ENCODE data around the gene RACK1.

DNA sequence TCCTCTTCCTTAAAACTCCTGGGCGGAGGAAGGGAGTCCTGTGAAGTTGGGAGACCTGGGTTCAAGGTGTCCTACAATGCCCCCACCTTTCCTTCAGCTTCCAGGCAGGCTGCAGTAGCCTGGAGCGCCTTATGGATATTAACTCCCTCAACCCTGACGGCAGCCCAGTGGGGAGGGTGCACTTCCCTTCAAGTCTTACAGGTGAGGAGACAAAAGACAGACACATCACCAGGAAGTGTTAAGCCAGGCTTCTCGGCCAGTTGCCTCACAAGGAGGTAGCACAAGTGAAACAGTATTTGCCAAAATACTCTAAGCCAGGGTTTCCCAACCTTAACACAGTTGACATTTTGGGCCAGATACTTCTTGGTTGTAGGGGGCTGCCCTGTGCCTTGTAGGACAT, 42.9 kb downstream of the RACK1 start:
- no peak for TF ChIP-seq EHF (CRISPR knock-in tag; IDR thresholded peaks at IDR 0.05)
- TF ChIP-seq, protein P1, sequence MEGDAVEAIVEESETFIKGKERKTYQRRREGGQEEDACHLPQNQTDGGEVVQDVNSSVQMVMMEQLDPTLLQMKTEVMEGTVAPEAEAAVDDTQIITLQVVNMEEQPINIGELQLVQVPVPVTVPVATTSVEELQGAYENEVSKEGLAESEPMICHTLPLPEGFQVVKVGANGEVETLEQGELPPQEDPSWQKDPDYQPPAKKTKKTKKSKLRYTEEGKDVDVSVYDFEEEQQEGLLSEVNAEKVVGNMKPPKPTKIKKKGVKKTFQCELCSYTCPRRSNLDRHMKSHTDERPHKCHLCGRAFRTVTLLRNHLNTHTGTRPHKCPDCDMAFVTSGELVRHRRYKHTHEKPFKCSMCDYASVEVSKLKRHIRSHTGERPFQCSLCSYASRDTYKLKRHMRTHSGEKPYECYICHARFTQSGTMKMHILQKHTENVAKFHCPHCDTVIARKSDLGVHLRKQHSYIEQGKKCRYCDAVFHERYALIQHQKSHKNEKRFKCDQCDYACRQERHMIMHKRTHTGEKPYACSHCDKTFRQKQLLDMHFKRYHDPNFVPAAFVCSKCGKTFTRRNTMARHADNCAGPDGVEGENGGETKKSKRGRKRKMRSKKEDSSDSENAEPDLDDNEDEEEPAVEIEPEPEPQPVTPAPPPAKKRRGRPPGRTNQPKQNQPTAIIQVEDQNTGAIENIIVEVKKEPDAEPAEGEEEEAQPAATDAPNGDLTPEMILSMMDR (IDR thresholded peaks at IDR 0.05): no peak
- TF ChIP-seq CHD2 (IDR thresholded peaks at IDR 0.05; ENCODE audit: low read length, partially characterized antibody): no peak
- TF ChIP-seq RCOR1 (IDR thresholded peaks at IDR 0.05; ENCODE audit: low read depth, low read length): no peak
- no peak for TF ChIP-seq EP300 (IDR thresholded peaks at IDR 0.05)
- TF ChIP-seq ESRRA (IDR thresholded peaks at IDR 0.05; ENCODE audit: borderline replicate concordance, low read length): no peak
- TF ChIP-seq MAZ (IDR thresholded peaks at IDR 0.05; ENCODE audit: borderline replicate concordance, low read depth, low read length): no peak
- TF ChIP-seq POLR2A (IDR thresholded peaks at IDR 0.05; ENCODE audit: low read length): no peak
- TF ChIP-seq, protein P2, sequence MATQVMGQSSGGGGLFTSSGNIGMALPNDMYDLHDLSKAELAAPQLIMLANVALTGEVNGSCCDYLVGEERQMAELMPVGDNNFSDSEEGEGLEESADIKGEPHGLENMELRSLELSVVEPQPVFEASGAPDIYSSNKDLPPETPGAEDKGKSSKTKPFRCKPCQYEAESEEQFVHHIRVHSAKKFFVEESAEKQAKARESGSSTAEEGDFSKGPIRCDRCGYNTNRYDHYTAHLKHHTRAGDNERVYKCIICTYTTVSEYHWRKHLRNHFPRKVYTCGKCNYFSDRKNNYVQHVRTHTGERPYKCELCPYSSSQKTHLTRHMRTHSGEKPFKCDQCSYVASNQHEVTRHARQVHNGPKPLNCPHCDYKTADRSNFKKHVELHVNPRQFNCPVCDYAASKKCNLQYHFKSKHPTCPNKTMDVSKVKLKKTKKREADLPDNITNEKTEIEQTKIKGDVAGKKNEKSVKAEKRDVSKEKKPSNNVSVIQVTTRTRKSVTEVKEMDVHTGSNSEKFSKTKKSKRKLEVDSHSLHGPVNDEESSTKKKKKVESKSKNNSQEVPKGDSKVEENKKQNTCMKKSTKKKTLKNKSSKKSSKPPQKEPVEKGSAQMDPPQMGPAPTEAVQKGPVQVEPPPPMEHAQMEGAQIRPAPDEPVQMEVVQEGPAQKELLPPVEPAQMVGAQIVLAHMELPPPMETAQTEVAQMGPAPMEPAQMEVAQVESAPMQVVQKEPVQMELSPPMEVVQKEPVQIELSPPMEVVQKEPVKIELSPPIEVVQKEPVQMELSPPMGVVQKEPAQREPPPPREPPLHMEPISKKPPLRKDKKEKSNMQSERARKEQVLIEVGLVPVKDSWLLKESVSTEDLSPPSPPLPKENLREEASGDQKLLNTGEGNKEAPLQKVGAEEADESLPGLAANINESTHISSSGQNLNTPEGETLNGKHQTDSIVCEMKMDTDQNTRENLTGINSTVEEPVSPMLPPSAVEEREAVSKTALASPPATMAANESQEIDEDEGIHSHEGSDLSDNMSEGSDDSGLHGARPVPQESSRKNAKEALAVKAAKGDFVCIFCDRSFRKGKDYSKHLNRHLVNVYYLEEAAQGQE (IDR thresholded peaks at IDR 0.05): no peak
- TF ChIP-seq SMC3 (IDR thresholded peaks at IDR 0.05): no peak
- no peak for TF ChIP-seq EHMT2 (IDR thresholded peaks at IDR 0.05; ENCODE audit: low read depth)
- no peak for TF ChIP-seq RFX5 (IDR thresholded peaks at IDR 0.05)

All from A549 (cell line).